GM10266 (cell line): ENCODE data around the gene MAGI1.
"Not testable (repeated sequence)": the region's sequence is repeated elsewhere in the genome, so short reads cannot be mapped to it uniquely, and the experiment has no call there.

Experiments used
- DNase-seq: peaks from one replicate; pipeline ENCODE4 v3.0.0; 2012; ENCODE audit errors: extremely low spot score
- TF ChIP-seq, protein P1 (sequence below): IDR thresholded peaks from 2 replicates; pipeline ENCODE4 v1.5.1; 2012; ENCODE audit warnings: mild to moderate bottlenecking, low read depth; ENCODE audit not compliant: control insufficient read depth, insufficient read depth; ENCODE audit errors: missing control alignments

Gene MAGI1

DNA sequence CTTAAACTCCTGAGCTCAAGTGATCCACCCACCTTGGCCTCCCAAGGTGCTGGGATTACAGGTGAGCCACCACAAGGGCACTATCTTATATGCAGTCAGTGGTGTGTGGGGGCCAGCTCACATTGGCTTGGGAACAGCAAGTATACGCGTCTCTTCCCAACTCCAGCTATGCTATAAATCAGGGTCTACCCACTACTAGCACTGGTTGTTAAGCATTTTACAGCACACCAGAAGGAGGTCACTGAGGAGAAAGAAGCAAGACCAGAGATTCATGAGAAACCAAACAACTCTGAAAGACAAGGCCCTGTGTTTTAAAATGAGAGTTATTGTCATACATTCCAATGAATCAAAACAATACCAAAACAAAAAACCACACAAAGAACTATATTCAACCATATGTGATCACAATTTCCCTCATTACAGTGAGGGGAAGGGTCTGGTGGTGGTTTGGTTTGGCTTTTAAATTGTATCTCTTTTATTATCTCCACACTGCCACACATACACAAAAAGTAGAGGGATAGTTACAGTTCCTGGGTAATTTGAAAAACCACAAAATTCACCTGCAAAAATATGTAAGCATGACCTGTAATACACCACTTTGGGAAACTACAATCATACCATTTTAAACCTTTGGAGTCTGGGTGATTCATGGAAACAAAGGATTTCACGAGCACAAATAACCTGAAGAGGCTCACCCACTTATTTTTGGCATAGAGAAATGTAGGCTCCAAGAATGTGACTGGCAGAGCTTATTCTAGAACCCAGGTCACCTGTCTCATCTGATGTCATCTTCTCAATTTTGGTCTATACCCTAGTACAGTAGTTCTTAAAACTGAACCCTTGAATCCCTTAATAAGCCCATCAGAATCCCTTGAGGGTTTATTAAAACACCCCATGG lies 5.2 kb downstream of the MAGI1 start:
- no peak for DNase-seq
- TF ChIP-seq, protein P1, sequence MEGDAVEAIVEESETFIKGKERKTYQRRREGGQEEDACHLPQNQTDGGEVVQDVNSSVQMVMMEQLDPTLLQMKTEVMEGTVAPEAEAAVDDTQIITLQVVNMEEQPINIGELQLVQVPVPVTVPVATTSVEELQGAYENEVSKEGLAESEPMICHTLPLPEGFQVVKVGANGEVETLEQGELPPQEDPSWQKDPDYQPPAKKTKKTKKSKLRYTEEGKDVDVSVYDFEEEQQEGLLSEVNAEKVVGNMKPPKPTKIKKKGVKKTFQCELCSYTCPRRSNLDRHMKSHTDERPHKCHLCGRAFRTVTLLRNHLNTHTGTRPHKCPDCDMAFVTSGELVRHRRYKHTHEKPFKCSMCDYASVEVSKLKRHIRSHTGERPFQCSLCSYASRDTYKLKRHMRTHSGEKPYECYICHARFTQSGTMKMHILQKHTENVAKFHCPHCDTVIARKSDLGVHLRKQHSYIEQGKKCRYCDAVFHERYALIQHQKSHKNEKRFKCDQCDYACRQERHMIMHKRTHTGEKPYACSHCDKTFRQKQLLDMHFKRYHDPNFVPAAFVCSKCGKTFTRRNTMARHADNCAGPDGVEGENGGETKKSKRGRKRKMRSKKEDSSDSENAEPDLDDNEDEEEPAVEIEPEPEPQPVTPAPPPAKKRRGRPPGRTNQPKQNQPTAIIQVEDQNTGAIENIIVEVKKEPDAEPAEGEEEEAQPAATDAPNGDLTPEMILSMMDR = no peak

DNA sequence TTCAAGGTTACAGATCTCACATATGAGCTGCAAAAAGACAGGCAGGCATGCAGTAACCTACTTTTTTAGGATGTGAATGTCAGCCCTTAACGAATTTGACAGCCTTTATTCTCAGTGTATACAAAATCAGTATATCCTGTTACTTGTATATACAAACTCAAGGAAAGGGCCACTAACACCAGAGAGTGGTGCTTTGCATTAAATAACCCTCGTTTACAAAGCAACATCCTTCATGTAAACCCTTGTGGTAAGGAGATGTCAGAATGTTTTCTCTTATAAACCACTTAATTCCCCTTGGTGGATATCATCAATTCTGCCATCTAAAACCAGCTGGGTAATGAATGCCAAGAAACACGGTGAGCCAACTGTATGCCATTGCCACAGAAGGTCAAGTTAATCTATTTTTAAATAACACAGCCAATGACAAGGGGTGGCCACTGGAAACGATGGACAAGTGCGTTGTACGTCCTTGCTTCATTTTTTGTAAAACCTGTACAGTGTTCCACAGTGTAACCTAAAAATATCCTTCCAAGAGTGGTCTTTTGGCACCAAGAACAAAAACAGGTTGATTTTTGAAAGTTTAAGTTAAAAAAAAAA lies 7.5 kb downstream of the MAGI1 start:
- no peak for DNase-seq
- TF ChIP-seq, protein P1 = no peak

DNA sequence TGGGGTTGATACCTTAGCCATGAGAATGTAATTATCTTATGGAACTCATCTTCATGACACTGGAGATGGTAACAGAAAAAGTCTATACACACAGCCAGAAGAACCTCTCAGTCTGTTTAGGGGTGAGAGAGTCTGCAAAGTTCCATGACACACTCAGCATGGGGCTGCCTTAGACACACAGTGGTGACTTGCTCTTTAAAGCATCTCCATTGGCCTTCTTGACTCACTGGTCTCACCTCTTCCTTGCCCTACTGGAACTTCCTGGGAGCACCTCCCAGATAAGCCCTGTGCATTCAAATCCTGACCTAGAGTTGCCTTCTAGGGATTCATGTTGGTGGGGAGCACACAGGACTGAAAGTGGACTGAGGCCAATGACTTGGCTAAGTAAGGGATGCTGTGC lies 9.3 kb downstream of the MAGI1 start:
- no peak for DNase-seq
- TF ChIP-seq, protein P1 = no peak

- no peak for DNase-seq
- TF ChIP-seq, protein P1 = no peak
These were observed 9.7 kb downstream of the MAGI1 start for GRCh38 chr3:66029014-66029413.

GRCh38 chr3:66028457-66028856 lies 10.3 kb downstream of the MAGI1 start:
- TF ChIP-seq, protein P1 = no peak
- no peak for DNase-seq

- not testable (repeated sequence) for DNase-seq
These were observed 11.6 kb downstream of the MAGI1 start for GRCh38 chr3:66027099-66027498.

GRCh38 chr3:66023738-66024385 lies 14.9 kb downstream of the MAGI1 start:
- no peak for DNase-seq
- TF ChIP-seq, protein P1 = no peak
